Stimulated activated CD8-positive, alpha-beta memory T cell treated with anti-CD3 and anti-CD28 coated beads, Interleukin-7, amount 100 ng/mL, for 24 hours (primary cell): ENCODE data around the gene NAPEPLD.

Experiments
- DNase-seq: peaks from one replicate; pipeline ENCODE4 v3.0.0-alpha.2; 2020; ENCODE audit warnings: low read depth

Gene NAPEPLD

DNA sequence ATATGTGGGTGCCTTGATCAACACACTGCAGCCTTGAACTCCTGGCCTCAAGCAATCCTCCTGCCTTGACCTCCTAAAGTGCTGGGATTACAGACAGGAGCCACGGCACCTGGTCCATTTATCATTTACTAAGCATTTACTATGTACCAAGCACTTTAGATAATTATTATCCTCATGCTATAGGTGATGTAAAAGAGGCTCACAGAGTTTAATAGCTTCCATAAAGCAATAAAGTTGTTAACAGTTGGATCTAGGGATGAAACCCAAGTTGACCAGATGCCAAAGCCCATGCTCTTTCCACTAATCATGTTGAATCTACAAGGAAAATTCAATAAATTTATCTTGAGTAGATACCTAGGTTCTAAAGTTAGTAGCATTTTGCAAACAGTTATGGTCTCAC lies 5.0 kb downstream of the NAPEPLD start:
- DNase-seq: no peak

DNA sequence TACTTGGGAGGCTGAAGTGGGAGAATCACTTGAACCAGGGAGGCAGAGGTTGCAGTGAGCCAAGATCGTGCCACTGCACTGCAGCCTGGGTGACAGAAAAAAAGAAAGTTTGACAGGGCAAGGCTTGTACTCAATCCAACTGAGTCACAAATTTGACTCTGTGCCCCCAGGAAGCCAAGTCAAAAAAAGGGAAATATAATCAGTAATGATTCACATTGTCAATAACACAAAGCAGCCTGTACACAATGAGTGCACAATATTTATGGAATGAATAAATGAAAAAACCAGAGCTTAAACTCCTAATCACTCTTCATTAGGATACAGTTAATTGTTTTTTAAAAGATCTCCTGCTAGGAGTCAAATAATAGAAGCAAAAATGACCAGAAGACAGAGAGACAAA lies 6.4 kb downstream of the NAPEPLD start:
- no peak for DNase-seq

DNA sequence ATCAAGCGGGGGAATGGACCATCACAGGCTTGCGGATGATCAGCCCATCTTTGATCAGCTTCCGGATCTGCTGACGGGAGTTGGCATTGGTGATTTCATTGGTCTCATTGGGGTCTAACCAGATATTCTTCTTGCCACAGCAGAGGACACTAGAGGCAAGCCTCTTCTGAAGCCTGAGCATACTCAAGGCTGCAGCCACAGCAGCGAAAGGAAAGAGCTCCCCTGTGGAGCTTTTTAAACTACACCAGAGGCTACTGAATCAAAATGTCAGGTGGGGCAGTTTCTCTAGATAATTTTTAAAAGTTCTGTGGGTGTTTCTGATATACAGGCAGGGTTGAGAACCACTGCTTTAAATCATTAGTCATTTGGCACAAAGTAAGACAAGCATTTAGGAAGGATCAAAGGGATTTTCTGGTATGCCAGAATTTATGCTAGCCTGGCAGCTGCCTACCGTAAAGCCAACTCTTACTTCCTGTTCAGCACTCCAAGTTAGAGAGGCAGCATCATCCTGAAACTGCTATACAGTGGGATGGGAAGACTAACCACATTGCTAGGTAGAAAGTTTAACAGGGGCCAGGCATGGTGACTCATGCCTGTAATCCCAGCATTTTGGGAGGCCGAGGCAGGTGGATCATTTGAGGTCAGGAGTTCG lies 7.0 kb downstream of the NAPEPLD start:
- DNase-seq: no peak

DNA sequence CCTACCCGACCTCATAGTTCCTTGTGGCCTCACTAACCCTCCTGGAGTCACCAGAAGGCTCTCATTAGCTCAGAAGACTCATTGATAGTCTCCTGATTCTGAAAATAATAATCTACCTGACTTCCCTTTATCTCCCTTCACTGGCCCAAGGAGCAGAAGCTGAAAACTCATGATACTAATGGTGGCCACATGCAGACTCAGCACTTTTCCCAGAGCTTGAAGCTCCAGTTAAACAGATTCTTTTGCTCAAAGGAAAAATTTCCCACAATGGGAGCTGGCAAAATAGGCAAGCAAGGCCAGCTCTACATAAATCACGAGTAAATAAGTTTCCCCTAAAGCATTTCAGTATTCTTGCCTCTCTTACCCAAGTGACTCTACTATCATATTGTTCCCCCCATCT lies 8.2 kb downstream of the NAPEPLD start:
- no peak for DNase-seq

DNA sequence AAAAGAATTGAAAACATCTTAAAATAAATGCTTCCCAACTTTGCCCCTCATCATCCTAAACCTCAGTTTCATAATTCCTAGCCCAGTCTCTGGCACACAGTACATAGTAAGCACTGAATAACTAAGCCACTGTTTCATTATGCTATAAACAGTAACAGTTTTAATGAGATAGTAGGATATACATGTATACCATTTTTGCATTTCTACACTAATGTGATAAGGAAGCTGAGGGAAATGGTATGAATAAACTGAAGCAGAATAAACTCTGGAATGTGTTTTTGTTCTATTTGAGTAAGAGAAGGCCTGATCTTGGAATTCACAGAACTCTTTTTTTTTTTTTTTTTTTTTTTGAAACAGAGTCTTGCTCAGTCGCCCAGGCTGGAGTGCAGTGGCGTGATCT lies 8.8 kb downstream of the NAPEPLD start:
- no peak for DNase-seq

DNA sequence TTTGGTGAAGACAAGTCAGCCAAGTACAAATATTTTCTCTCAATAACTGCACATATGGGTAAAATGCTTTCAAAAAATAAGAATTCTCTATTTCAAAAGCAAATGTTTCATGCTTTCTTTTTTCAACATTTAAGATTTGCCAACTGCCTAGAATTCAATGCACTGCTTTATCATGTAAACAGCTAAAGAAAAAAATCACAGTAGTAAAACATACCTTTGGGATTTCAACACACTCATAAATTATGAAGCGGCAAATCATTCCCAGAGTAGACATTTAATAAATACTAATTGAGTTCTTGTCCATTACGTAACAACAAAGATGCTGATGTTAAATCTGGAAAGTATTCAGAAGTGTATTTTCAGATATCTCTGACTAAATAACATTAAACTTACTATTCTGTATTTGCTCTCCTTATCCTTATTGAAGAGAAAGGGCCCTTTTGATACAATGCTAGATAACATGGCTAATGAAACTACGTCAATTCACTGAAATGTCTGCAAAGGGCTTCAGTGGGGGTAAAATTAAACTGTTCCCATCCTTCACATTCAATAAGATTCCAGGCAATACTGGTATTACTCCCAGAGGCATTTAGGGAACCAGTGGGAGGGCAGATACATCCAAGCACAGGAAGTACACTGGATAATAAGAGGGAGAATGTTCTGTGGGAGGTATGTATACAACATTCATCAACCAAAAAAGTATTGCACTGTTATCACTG lies 13.9 kb downstream of the NAPEPLD start:
- no peak for DNase-seq

DNA sequence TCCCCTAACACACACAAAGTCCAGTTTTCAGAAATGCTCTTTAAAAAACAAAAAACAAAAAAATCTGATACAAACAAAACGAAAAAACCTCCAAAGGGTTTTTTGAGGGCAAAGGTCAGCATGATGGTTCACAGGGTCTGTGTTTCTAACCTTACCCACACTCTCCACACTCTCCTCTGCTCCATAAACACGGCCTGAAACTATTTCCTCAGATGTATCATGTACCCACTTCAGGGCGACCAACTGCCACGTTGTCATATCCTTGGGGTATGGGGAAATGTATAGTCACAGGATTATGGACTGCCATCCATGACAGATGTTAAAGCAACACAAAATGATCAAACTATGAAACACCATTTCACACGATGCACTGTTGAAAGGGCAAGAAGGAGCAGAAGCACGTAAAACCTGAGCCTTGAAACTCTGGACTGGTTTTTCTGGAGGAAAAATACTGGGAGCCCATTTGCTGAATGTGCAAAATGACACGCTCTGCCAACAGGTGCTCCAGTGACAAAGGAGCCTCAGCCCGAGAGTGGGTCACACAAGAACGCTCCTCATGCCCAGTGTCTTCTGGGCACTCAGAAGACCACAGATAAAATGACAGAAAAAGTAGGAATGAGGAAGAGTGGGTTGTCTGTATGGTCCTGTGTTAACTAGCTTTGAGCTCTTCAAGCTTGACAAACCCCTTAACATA lies 15.8 kb downstream of the NAPEPLD start:
- DNase-seq: no peak

DNA sequence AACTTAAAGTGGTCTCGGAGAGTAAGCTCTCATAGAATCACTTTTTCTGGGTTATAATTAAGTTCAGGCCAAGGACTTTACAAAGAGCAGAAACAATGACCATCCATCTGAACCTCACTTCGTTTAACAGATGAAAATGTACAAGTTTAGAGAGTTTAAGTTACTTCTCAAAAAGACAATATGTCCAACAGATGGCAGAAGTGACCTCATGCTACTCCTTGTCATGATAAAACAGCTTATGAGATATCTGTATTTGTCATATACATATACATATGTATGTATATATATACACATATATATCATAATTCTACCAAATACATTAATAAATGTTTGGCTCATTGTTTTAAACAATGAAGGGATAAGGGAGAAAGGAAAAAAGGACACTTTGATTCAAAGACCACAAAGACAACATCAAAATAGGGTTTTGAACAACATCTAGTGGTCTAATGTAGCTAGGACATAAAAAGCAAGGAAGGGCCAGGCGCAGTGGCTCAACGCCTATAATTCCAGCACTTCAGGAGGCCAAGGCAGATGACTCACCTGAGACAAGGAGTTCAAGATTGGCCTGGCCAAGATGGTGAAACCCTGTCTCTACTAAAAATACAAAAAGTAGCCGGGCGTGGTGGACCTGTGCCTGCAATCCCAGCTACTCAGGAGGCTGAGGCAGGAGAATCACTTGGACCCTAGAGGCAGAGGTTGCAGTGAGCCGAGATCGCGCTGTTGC lies 17.8 kb downstream of the NAPEPLD start:
- no peak for DNase-seq

DNA sequence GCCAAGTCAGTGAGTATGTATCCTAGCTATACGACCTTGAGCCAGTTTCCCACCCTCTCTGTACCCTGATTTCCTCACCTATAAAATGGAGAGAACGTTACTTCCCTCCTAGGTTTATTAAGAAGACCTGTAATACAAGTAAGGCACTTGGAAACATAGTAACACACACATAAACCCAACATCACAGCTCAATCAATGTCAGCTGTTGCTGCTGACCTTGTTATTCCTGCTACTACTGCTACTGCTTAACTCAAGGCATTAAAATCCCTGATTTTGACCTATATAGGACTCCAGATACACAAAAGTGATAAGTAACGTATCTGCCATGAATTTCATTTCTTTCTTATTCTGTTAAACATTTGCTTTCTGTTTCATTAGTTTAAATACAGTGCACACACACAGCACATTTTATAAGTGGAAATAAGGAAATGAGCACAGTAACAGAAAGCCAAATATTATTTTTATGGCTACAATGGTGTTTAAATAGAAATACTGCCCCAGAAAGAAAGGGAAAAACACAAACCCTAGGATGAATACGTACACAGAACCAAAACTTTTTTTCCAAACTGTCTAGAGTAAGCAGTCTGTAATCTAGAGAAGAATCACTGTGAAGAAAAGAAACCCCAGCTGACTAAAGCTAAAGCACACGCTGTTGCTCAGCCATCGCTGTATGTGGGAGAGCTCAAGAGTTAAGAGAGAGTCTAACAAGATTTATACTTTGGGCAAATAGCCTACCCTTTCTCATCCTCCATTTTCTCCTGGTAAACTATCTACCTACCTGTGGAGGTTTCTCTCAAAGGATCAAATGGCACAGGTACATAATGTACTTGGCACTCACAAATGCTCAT lies 19.0 kb downstream of the NAPEPLD start:
- no peak for DNase-seq

DNA sequence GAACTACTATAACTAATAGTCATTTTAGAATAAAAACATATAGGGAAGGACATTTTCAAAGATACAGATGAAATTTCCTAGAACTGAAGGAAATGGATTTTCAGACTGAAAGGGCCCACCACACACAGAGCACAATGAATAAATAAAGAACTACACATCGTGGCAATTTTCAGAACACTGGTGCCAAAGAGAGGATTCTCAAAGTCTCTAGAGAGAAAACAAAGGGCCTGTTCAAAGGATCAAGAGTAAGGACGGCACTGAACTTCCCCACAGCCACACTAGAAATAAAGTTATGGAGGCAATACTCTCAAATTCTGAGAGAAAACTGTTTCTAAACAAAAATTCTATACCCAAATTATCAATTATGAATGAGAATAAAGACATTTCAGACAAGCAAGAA lies 21.9 kb downstream of the NAPEPLD start:
- no peak for DNase-seq

DNA sequence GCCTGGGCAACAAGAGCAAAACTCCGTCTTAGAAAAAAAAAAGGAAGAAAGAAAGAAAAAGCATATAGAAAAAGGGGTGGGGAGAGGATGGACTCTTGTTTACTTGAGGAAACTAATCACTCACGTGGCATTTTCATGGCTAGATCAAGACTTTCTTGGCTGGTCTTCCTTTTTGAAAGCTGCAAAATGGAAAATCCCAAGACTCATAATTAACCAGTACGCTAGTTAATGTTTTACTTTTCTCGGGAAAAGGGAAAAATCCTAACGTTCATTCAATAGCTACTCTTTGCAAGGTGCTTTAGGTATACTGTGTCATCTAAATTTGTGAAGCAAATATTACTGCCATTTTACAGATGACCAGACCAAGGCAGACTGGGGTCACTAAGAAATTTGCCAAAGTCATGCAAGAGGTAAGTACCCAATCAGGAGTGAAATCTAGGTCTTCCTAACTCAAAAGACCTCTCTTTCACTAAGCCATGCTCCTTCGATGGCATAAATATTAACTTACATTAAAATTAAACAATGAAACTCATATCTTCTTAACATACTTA lies 24.4 kb downstream of the NAPEPLD start:
- no peak for DNase-seq

DNA sequence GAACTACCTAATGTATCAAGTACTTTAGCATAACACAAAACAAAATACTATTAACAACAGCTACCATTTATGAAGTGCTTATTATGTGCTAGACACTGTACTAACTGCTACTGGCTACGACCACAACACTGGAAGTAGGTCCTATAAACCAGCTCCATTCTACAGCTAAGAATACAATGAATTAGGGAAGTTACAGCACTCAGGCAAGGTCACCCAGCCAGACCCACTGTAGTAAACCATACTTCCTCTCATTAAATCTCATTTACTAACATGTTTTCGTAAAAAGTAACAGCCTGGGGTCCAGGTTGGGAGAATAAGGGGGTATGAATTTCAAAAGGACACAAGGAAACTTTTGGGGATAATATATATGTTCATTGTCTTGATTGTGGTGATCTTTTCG lies 25.4 kb downstream of the NAPEPLD start:
- DNase-seq: no peak

DNA sequence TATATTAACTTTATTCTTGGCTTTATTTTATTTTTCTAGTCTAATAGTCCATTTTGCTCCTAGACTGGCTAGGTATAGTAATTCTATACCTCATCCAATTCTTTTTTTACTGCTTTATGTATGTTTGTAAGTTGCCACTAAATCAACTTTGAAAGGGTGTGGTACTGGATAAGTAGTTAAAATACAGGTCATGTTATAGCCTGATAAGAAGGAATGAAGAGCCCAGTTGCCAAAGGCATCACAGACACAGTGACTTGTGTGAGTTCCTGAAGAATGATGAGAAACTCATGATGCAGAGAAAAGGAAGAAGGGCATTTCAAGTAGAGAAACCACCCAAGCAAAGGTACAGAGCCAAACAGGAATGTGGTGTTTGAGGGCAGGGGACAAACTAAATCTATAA lies 27.3 kb downstream of the NAPEPLD start:
- no peak for DNase-seq

DNA sequence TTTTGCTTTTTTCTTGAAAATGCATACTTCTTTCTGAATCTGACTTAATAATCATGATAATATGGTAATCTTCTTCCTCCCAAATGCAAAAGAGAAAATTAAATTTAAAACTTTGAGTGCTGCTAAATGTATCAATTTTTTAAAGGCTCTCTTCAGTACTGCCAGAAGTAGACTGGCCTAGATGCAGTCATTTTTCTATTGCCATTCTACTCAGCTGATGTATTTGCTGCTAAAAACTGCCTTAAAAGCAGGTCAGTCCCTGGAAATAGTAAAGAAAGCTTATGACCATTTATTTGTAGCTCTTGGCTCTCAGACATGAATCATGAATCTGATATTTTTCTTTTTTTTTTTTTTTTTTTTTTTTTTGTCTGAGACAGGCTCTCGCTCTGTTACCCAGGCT lies 28.5 kb downstream of the NAPEPLD start:
- no peak for DNase-seq

DNA sequence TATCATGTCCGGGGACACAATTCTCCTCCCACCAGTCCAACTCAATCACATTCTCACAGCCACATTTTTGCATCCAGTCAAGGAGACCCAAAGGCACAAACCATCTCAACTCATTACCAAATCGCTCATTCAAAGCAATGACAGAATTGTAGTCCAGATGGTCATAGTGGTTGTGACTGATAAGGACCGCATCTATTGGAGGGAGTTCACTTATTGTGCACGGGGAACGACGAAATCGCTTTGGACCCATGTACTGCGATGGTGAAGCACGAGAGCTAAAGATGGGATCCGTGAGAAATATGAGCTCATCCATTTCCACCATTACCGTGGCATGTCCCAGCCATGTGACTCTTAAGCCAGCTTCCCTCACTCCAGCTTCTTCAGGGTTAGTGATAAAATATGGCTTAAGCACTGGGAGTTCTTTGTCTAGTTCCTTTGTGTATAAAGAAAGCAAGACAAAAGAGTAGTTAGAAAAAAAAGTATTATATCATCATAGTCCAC lies 29.1 kb downstream of the NAPEPLD start:
- no peak for DNase-seq

DNA sequence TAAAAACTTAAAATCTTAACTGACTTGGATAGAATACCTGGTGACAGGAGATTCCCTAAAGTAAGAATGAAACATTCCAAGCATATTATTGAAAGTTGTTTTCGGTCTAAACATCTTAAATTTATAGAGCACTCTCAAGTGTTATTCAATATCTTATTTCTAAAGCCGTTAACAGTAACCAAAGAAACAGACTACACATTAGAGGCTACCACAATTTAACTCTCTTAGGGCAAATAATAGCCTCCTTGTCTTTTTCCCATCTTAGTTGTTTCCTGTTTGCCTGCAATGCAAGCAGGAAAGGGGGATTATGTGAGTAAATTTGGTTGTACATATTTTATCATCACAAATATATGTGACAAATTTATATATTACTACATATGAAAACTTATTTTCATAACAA lies 31.4 kb downstream of the NAPEPLD start:
- DNase-seq: no peak

DNA sequence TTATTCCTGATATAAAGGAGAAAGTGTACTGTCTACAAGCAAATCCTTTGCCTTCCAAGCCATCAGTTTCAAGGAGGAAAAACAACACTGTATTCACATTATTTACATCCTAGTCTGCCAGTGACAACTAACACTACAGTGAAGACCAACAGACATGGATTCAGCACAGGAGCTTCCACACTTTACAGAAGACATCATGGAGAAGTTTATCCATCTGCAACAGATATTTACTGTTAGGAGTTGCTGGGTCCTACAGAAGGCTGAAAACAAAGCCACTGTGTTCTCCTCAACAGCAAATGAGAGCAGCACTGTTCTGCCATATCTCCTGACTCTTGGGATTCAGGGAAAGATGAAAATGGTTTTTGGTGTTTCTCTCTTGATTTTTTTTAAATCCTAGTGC lies 31.9 kb downstream of the NAPEPLD start:
- no peak for DNase-seq

DNA sequence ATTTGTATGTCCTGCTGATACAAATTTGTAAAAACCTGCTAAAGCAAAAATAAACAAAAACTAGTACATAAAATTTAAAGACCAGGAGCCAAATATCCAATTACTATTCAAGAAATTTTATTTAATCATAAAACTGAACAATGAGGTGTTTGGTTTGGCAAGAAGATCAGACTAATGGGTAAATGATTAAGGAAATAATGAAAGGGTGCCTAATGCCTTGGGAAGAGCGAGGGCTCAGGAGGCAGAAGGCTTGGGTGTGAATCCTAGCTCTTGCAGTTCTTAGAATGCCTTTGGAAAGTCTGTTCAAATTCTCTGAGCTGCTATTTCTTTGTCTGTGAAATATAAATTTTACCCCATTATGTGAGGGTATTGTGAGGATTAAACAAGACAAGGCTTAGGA lies 32.4 kb downstream of the NAPEPLD start:
- DNase-seq: no peak

DNA sequence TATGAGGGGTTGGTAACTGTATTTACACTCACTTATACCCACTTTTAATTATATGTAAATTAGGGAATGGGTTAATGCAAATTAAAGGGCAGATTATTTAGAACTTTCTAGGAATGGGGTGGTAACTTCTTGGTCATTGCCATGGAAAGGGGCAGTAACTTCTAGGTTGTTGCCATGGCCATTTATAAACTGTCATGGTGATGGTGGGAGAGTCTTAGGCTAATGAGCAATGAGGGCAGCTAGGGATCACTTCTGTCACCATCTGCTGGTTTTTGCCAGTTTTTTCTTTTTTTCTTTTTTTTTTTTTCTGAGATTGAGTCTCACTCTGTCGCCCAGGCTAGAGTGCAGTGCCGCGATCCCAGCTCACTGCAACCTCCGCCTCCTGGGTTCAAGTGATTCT lies 33.1 kb downstream of the NAPEPLD start:
- DNase-seq: no peak

DNA sequence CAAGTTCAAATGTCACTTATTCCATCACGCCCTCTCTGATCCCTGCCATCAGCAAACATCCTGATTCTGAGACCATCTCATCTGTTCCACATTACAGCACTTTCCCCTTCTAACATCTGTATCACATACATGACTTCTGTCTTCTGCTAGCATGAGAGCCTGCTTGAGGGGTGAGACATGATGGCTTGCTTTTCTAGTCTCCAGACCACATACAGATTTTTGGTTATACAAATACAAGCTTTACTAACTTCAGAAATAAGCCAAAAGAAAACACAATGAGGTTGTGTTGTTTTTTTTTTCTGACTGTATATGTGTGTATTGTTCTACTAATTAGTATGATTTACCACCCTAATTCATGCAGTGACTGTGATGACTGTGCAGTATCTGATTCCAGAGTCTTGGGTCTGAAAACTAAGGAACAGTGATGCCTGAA lies 34.3 kb downstream of the NAPEPLD start:
- DNase-seq: no peak

DNA sequence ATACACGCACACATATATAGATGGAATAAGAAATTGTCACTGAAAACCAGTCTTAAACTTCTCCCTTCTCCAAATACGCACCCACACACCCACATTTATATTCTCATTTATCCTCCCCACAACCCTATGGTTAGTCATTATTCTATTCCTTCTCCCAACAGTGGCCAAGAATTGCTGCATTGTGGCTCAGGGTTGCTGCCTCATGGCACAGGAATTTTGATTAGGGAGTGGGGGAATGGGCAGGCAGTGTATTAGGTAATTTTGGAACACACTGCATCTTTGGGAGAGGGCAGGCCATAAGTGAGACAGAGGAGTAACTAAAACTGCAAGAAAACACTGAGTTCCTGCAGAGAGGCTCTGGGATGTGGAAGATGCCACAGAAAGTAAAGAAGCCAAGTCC lies 35.7 kb downstream of the NAPEPLD start:
- no peak for DNase-seq
